NCI-H2196 treated with DMSO at 0.1 percent for 48 hours (cell line): ENCODE measurements around the gene MT1X.

Source experiments
- DNase-seq: peaks from one replicate; lab custom pipeline; 2025; ENCODE audit not compliant: unreplicated experiment; lab: John Stamatoyannopoulos, UW

MT1X gene

GRCh38 chr16:56677474-56677873 lies 4.8 kb upstream of the MT1X start:
- no peak for DNase-seq

DNA sequence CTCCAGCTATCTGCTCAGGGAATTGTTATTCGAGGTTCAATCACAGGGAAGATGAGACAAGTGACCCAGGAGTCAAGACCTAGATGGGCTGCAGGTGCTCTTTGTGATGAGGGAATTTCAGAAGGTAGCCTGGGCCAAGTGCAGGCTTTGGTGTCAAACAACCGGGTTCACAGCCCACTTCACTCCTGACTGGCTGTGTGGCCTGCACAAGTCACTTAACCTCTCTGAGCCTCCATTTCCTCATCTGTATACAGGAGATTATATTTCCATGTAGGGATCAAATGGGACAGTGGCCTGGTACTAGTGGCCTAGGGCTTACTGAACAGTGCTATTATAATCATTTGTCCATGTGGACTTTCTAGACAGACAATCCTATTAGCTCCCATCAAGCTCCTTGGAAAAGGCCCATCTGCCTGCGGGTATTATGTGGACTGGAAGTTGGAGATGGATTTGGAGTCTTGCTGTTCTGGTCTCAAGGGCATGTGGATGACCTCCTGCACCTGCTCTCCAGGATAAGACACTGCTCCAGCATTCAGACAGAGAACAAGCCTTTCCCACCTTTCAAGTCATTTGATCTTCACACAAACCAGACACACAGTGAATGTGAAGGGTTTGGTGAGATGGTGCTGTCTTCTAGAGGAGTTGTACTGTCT lies 3.1 kb upstream of the MT1X start:
- no peak for DNase-seq

DNA sequence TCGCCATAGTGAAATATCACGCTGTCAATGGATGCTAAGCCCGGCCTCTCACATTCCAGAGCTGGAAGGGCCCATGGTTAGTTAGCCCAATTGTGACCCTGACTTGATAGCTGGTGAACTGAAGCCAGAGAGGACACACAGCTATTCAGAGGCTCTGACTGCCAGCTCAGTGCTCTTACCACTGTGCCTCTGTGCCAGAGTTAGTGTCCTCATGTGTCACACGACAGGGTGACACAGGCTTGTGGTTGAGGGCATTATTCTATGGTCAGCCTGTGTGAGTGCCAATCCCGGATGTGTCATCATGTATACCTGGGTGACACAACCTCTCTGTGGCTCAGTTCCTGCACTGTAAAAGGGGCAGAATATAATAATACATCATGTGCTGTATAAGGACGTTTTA lies 2.5 kb upstream of the MT1X start:
- no peak for DNase-seq

GRCh38 chr16:56682703-56683397 lies 580 bp downstream of the MT1X start:
- DNase-seq = no peak

GRCh38 chr16:56683424-56684172 lies 1.3 kb downstream of the MT1X start:
- no peak for DNase-seq

DNA sequence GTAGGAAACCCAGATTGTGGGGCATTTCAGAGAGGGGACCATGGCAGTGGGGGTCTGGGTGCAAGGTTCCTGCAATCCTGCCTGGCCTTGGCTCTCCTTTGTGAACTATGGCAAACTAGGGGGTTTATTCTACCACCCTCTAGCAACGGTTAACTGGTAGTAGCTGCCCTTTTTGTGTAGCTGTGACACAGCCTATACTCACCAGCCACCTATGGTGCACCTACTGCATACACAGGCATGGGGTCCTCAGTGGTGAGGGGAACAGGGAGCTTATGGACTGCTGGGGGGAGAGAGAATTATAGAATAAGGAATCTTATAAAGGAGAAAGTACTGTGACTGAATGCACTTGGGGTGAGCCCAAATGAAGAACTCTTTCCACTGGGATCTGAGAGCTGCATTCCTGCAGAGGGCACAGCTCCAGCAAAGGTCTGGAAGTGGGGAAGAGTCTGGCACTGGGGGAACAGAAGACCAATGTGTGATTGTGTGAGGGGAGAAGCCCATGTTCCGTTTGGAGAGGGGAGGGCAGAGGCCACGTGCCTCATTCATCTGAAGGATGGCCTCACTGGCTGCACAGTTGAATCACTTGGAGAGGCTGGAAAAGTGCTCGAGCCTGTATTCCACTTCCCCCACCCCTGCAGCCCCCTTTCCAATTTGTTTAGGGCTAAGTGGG lies 2.1 kb downstream of the MT1X start:
- DNase-seq = no peak

DNA sequence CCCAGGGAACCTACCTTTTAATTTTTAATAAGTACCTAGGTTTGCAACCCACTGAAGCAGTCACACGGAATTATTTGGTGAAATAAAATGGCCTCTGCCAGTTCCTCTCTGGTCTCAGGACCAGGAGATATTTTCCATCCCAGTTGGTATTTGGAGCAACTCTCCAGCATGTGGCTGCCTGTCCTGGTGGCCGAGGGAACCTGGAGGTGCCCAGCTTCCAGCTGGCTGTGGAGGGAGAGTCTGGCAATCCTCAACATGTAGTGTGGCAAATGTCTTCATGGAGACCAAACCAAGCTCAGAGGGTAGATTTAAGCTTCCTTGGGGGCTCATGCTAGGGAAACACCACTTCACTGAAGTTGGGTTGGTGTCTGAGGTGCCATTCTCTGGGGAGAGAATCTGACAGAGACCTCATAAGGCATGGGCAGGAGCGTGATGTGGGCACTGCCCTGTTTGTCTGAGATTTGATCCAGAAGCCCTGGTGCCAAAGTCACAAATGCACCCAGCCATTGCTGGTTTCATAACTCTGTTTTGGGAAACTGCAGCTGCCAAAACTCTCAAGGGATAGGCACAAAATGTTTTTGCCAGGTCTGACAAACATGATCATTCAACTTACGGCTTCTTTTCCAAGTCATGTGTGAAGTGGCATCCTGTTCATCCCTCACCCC lies 2.8 kb downstream of the MT1X start:
- DNase-seq = no peak

DNA sequence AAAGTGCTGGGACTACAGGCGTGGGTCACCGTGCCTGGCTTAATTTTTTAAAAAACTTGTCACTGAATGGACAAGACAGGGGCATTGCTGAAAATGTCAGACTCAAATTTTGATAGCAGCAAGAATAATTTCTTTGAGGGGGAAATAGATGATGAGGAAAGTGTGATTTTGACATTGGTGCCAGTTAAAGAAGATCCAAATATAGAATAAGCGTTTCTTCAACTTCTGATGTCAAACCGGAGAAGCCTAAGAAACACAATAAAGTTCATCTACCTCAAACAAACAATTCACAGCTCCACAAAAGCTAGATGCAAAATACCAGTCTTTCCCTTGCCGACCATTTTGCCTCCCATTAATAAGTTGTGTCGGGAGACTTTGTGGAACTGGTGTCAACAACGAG lies 4.5 kb downstream of the MT1X start:
- no peak for DNase-seq

- DNase-seq = no peak
These were observed 6.5 kb downstream of the MT1X start for GRCh38 chr16:56688762-56689161.

- no peak for DNase-seq
These were observed 6.9 kb downstream of the MT1X start for GRCh38 chr16:56689171-56689570.

- no peak for DNase-seq
These were observed 8.3 kb downstream of the MT1X start for GRCh38 chr16:56690420-56691122.

GRCh38 chr16:56691885-56692284 lies 9.6 kb downstream of the MT1X start:
- no peak for DNase-seq

DNA sequence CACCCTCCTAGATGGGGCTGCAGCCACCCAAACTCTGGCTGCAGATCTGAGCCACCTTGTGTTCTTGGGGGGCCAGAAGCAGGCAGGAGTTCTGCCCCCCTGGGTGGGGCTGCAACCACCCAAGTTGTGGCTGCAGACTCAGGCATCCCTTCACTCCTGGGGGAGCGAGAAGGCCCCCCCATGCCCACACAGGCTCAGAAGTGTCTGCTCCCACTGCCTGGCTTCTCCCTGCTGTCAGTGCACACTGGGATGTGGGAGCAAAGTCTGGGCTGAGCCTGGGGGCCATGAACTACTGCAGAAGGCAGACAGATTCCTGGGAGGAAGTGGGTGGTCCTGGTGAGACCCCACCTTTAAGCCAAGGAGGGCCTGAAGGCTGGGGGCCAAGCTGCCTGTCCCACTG lies 13.0 kb downstream of the MT1X start:
- DNase-seq = no peak

- no peak for DNase-seq
These were observed 15.3 kb downstream of the MT1X start for GRCh38 chr16:56697456-56698155.

DNA sequence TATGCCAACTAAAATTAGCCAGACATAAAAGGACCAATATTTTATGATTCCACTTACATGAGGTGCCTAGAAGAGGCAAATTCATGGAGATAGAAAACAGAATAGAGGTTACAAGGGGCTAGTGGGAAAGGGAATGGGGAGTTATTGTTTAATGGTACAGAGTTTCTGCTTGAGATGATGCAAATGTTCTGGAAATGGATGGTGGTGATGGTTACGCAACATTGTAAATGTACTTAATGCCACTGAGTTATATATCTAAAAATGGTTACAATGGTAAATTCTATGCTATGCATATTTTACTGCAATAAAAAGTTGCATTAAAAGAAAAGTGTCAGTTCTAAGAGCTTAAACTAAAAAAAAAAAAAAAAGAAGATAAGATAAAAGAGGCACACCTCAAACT lies 17.9 kb downstream of the MT1X start:
- DNase-seq = no peak

GRCh38 chr16:56700631-56701030 lies 18.4 kb downstream of the MT1X start:
- no peak for DNase-seq

DNA sequence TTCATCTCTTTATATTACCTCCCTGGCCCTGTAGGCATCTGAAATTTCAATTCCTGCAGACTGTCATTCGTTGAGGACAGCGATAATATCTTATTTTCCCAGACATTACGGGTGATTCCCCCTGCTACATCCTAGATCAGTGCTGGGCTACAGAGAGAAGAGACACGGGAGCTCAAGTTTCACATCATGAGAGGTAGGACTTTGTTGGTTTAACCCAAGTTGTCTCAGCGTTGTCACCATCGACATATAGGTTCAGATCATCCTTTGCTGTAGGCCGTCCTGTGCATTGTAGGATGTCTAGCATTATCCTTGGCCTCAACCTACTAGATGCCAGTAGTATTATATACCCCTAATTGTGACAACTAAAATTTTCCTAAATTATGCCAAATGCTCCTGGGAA lies 19.3 kb downstream of the MT1X start:
- no peak for DNase-seq

DNA sequence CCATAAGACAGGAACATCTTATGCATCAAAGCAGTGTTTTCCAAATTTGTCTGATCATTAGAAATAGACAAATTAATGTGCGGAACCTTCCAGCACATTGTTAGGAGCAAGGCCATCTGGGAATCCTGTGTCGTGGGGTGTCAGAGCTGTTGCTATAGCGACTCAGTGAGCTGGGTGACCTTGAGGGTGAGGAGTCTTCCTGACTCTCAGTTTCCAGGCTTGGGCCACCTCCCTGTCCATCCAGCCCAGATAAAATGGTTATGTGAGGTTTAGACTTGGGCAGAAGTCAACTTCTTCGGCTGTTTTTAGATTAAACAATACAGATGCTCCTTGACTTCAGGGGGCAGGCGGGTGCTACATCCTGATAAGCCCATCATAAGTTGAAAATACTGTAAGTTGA lies 20.6 kb downstream of the MT1X start:
- DNase-seq = no peak

- DNase-seq = no peak
These were observed 26.5 kb downstream of the MT1X start for GRCh38 chr16:56708525-56709442.
